Astrocyte (in vitro differentiated cells and primary cell): ENCODE data around the gene NUP62. TPM values are rescaled to one million over a fixed set of nuclear protein-coding genes. Genes with fewer than 3 reads are reported as not detected.

Experiments used
- DNase-seq: peaks from one replicate; pipeline ENCODE4 v3.0.0-alpha.2; 2010; ENCODE audit warnings: low read depth
- FAIRE-seq: peaks from 2 replicates; lab custom pipeline; 2011; peaks lifted over from hg19 to GRCh38; lab: Jason Lieb, UNC
- H2AFZ ChIP-seq: 2 replicates; pipeline ENCODE4 v1.6.0; 2012; ENCODE audit warnings: low read depth, low read length, inconsistent platforms
- H3K27ac ChIP-seq: 2 replicates; pipeline ENCODE4 v1.5.1; 2011; ENCODE audit warnings: low read depth, low read length, inconsistent platforms
- H3K27me3 ChIP-seq: 2 replicates; pipeline ENCODE4 v1.6.0; 2011; ENCODE audit warnings: low read length, inconsistent platforms; ENCODE audit not compliant: insufficient read depth
- H3K36me3 ChIP-seq: 2 replicates; pipeline ENCODE4 v1.5.1; 2011; ENCODE audit warnings: low read length, inconsistent platforms; ENCODE audit not compliant: insufficient read depth
- H3K4me1 ChIP-seq: 2 replicates; pipeline ENCODE4 v1.5.1; 2011; ENCODE audit warnings: low read length, inconsistent platforms; ENCODE audit not compliant: insufficient read depth
- H3K4me2 ChIP-seq: 2 replicates; pipeline ENCODE4 v1.6.0; 2012; ENCODE audit warnings: low read length, inconsistent platforms
- H3K4me3 ChIP-seq: 2 replicates; pipeline ENCODE4 v1.5.1; 2011; ENCODE audit warnings: low read depth, mild to moderate bottlenecking, low read length, inconsistent platforms; ENCODE audit not compliant: insufficient read depth
- H3K79me2 ChIP-seq: 2 replicates; pipeline ENCODE4 v1.6.0; 2012; ENCODE audit warnings: mild to moderate bottlenecking, low read length, inconsistent platforms; ENCODE audit not compliant: insufficient read depth
- H3K9ac ChIP-seq: 2 replicates; pipeline ENCODE4 v1.6.0; 2012; ENCODE audit warnings: mild to moderate bottlenecking, low read length, inconsistent platforms
- H3K9me3 ChIP-seq: 2 replicates; pipeline ENCODE4 v1.5.1; 2012; ENCODE audit warnings: low read depth, mild to moderate bottlenecking, low read length, inconsistent platforms; ENCODE audit not compliant: insufficient read depth
- H4K20me1 ChIP-seq: 2 replicates; pipeline ENCODE4 v1.6.0; 2012; ENCODE audit warnings: low read length, inconsistent platforms; ENCODE audit not compliant: insufficient read depth
- H3K27ac Mint-ChIP-seq: one replicate; pipeline ENCODE4 v1.8.0; 2021; ENCODE audit warnings: mild to moderate bottlenecking, mixed read lengths; ENCODE audit not compliant: unreplicated experiment
- H3K27me3 Mint-ChIP-seq: one replicate; pipeline ENCODE4 v1.8.0; 2021; ENCODE audit warnings: low read depth, mixed read lengths; ENCODE audit not compliant: unreplicated experiment
- H3K36me3 Mint-ChIP-seq: one replicate; pipeline ENCODE4 v1.8.0; 2021; ENCODE audit warnings: low read depth, mixed read lengths; ENCODE audit not compliant: unreplicated experiment
- H3K4me1 Mint-ChIP-seq: one replicate; pipeline ENCODE4 v1.8.0; 2021; ENCODE audit warnings: low read depth, mixed read lengths; ENCODE audit not compliant: unreplicated experiment
- H3K4me3 Mint-ChIP-seq: one replicate; pipeline ENCODE4 v1.8.0; 2021; ENCODE audit warnings: mild to moderate bottlenecking, moderate library complexity, mixed read lengths; ENCODE audit not compliant: unreplicated experiment
- H3K9me3 Mint-ChIP-seq: one replicate; pipeline ENCODE4 v1.8.0; 2021; ENCODE audit warnings: mild to moderate bottlenecking, mixed read lengths; ENCODE audit not compliant: unreplicated experiment
- CTCF ChIP-seq: IDR thresholded peaks from 2 replicates; pipeline ENCODE4 v1.5.1; 2011; ENCODE audit warnings: low read depth, mild to moderate bottlenecking, inconsistent platforms, low read length, moderate library complexity; ENCODE audit not compliant: insufficient read depth
- EZH2 ChIP-seq: IDR thresholded peaks from 2 replicates; pipeline ENCODE4 v1.6.1; 2012; ENCODE audit warnings: mild to moderate bottlenecking, low read length, inconsistent platforms; ENCODE audit not compliant: insufficient read depth
- total RNA-seq: library from RNA; stranded (reverse); gene quantifications from 2 replicates; pipeline ENCODE4 v1.2.1, GENCODE V29; 2021

NUP62 gene
- total RNA-seq, 1 donor from 2014 or later, result 49.5 TPM

- peaks cover 33% of the 10 kb centered on the region for H3K36me3 Mint-ChIP-seq
- DNase-seq (no peak), FAIRE-seq (no peak)
- Histone ChIP-seq H3K27ac (no peak overlapping the region), H3K27me3 (no peaks in the 10 kb centered on the region), H3K9ac (peak overlapping the region; percentile 10), H3K9me3 (no peaks in the 10 kb centered on the region), H3K4me3 (no peak overlapping the region), H2AFZ (no peak overlapping the region), H3K36me3 (peaks cover 14% of the 10 kb centered on the region), H3K4me2 (peak overlapping the region; percentile 11), H3K4me1 (no peaks in the 10 kb centered on the region), H3K79me2 (peaks cover 56% of the 10 kb centered on the region), H4K20me1 (peaks cover 75% of the 10 kb centered on the region)
- TF ChIP-seq CTCF (no peak), EZH2 (no peak)
- no peak overlapping the region for H3K4me3 Mint-ChIP-seq
- peak overlapping the region; percentile 3 for H3K27ac Mint-ChIP-seq
- no peaks in the 10 kb centered on the region for H3K27me3 Mint-ChIP-seq
- H3K9me3 Mint-ChIP-seq, result no peaks in the 10 kb centered on the region
- peaks cover 10% of the 10 kb centered on the region for H3K4me1 Mint-ChIP-seq
Observed at GRCh38 chr19:49911381-49912145, 17.7 kb downstream of the NUP62 start.

- no peaks in the 10 kb centered on the region for H3K9me3 Mint-ChIP-seq
- Histone ChIP-seq H3K9me3 (no peaks in the 10 kb centered on the region), H4K20me1 (peaks cover 69% of the 10 kb centered on the region), H3K79me2 (peaks cover 45% of the 10 kb centered on the region), H3K4me1 (no peaks in the 10 kb centered on the region), H3K27me3 (no peaks in the 10 kb centered on the region), H3K27ac (no peak overlapping the region), H2AFZ (no peak overlapping the region), H3K4me2 (no peak overlapping the region), H3K4me3 (no peak overlapping the region), H3K9ac (no peak overlapping the region), H3K36me3 (peaks cover 14% of the 10 kb centered on the region)
- FAIRE-seq (no peak), DNase-seq (no peak)
- peaks cover 10% of the 10 kb centered on the region for H3K4me1 Mint-ChIP-seq
- no peak overlapping the region for H3K4me3 Mint-ChIP-seq
- H3K27me3 Mint-ChIP-seq, result no peaks in the 10 kb centered on the region
- H3K36me3 Mint-ChIP-seq, result peaks cover 28% of the 10 kb centered on the region
- no peak for TF ChIP-seq EZH2
- no peak for TF ChIP-seq CTCF
- no peak overlapping the region for H3K27ac Mint-ChIP-seq
Observed at GRCh38 chr19:49910179-49910578, 19.1 kb downstream of the NUP62 start.
